NCI-H2171 treated with DMSO at 0.1 percent for 48 hours (cell line): ENCODE measurements around the gene DBET.
"Not testable (repeated sequence)": the region's sequence is repeated elsewhere in the genome, so short reads cannot be mapped to it uniquely, and the experiment has no call there.

ENCODE experiments used
- DNase-seq: peaks from one replicate; lab custom pipeline; 2025; lab: John Stamatoyannopoulos, UW

DBET gene

GRCh38 chr4:190064342-190064741 lies at the start of gene DBET:
TSS of gene DBET (plus strand) at chr4:190064502.
- DNase-seq, result not testable (repeated sequence)

GRCh38 chr4:190014771-190015537 lies 49.3 kb upstream of the DBET start:
- no peak for DNase-seq

GRCh38 chr4:190015538-190016368 lies 48.5 kb upstream of the DBET start:
- no peak for DNase-seq

- DNase-seq, result no peak
These were observed 47.7 kb upstream of the DBET start for GRCh38 chr4:190016369-190017289.

- DNase-seq, result no peak
These were observed 46.7 kb upstream of the DBET start for GRCh38 chr4:190017357-190018200.

GRCh38 chr4:190018201-190018920 lies 45.9 kb upstream of the DBET start:
- DNase-seq, result no peak

GRCh38 chr4:190019023-190019858 lies 45.1 kb upstream of the DBET start:
- DNase-seq, result no peak

- not testable (repeated sequence) for DNase-seq
These were observed 44.3 kb upstream of the DBET start for GRCh38 chr4:190019859-190020463.

GRCh38 chr4:190020790-190021717 lies 43.2 kb upstream of the DBET start:
- no peak for DNase-seq

GRCh38 chr4:190021973-190022372 lies 42.3 kb upstream of the DBET start:
- DNase-seq, result not testable (repeated sequence)

GRCh38 chr4:190022614-190023281 lies 41.6 kb upstream of the DBET start:
- not testable (repeated sequence) for DNase-seq

- not testable (repeated sequence) for DNase-seq
These were observed 37.1 kb upstream of the DBET start, which contains the start of gene FRG2 for GRCh38 chr4:190027156-190027555. TSS of gene FRG2 (minus strand) at chr4:190027256. CDS start at chr4:190027204, 52 bp downstream.

- not testable (repeated sequence) for DNase-seq
These were observed 33.0 kb upstream of the DBET start for GRCh38 chr4:190031264-190031663.

- DNase-seq, result not testable (repeated sequence)
These were observed 26.5 kb upstream of the DBET start for GRCh38 chr4:190037704-190038388.

- not testable (repeated sequence) for DNase-seq
These were observed 23.4 kb upstream of the DBET start for GRCh38 chr4:190040873-190041272.

GRCh38 chr4:190047627-190048026 lies 16.7 kb upstream of the DBET start:
- not testable (repeated sequence) for DNase-seq
